HG03565 (cell line): ENCODE measurements around the gene ZNF148.
"Not testable (repeated sequence)": the region's sequence is repeated elsewhere in the genome, so short reads cannot be mapped to it uniquely, and the experiment has no call there.

ENCODE experiments used
- ATAC-seq: cut with Tn5 transposase; IDR thresholded peaks from one replicate; pipeline ENCODE4 v1.9.1; 2021; ENCODE audit warnings: mild to moderate bottlenecking, moderate library complexity; ENCODE audit not compliant: unreplicated experiment

Gene ZNF148

GRCh38 chr3:125375950-125376679 lies 990 bp upstream of the ZNF148 start:
- no peak for ATAC-seq

GRCh38 chr3:125374501-125374995 lies 577 bp downstream of the ZNF148 start:
- ATAC-seq = peak; percentile 25

- ATAC-seq = no peak
Observed at GRCh38 chr3:125367403-125368230, 7.5 kb downstream of the ZNF148 start.

DNA sequence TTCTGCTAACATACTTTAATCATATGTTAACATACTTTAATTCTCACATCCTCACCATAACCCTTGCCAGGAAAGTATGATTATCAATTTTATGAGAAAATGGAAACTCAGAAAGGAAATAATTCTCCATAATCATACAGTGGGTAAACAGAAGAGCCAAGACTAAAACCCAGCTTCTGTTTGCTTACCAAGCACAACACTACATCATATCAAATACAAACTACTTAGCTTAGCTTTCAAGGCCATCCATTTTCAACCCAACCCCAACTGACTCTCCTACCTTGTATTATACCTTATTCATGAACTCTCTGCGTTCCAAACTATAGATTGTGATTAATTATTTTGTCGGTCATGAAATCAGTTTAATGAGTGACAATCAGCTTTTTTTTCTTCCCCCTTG lies 9.0 kb downstream of the ZNF148 start:
- ATAC-seq = no peak

GRCh38 chr3:125359700-125360099 lies 15.4 kb downstream of the ZNF148 start:
- no peak for ATAC-seq

- ATAC-seq = no peak
Observed at GRCh38 chr3:125358923-125359322, 16.2 kb downstream of the ZNF148 start.

DNA sequence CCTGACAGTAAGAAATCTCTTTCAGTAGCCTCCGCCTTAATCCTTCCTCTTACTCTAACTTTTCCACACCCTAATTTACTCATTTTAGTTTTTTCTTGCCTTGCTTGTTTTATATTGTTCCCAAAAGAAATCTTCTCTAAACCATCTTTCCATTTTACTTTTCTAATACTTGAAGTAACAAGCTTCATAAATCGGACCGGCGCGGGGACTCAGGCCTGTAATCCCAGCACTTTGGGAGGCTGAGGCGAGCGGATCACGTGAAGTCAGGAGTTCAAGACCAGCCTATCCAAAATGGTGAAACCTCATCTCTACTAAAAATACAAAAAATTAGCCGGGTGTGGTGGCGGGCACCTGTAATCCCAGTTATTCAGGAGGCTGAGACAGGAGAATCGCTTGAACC lies 17.3 kb downstream of the ZNF148 start:
- no peak for ATAC-seq

DNA sequence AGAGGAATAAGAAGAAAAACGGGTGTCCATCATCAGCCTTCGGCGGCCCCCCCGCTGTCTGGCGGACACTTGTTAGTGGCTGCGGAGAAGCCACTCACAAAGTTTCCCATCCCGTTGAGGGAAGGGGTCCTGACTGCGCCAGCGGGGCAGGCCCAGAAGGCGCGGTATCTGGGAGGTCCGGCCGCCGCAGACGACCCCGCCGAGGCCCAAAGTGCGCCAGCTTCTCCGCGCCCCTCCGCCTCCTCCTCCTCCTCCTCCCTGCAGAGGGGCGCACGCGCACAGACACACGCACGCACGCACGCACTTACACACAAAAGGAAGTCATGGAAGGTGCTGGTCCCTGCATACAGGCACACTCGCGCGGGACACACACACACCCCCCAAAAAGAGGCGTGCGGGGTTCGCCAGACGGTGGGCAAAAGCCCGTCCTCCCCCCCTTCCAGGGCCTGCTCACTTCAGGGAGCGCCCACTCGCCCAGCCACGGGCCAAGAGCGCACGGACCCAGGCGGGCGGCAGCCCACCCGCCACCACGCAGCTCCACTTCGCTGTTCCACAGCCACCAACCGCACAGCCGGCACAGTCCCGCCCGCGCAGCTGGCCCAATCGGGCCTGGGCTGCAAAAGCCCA lies 18.0 kb downstream of the ZNF148 start:
- no peak for ATAC-seq

DNA sequence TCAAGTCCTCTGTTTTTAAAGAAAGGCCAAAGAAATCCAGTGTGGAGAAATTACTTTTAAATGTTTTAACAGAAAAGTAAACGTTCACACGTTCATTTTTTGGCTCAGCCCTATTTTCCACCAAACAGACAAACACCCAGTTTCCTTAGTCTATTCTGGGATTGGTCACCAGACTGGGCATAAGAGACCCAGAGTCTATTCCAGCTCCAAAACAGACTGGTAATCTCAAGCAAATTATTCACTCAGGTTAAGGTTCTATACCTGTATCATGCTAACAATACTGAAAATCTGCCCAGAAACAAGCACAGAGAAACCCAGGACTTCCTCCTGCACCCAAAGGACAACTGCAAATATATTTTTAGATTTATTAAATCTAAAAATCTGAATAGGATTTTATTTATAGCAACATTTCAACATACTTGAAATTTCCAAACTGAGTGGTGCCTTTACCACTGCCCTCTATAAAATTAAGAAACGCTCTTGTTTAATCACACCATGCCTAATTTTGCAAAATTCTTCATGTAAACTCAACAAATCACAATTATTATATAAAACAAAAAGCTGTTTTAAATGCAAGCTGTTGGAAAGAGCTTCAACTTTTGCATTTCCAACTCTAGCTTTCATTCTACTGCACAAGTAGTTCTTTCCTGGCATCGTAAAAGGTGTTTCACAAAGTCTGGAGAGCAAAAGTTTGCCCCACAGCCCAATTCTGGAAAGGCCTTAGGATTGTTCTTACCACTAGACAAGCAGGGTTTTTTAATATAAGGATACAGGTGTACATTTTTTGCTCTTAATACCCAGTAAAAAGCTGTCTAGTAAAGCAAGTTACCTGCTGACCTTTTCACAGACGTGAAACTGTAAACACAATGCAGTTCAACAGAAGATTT lies 18.7 kb downstream of the ZNF148 start:
- ATAC-seq = no peak

GRCh38 chr3:125353659-125354058 lies 21.5 kb downstream of the ZNF148 start:
- ATAC-seq = no peak

- no peak for ATAC-seq
Observed at GRCh38 chr3:125353128-125353527, 22.0 kb downstream of the ZNF148 start.

GRCh38 chr3:125351814-125352456 lies 23.2 kb downstream of the ZNF148 start:
- no peak for ATAC-seq

- ATAC-seq = no peak
Observed at GRCh38 chr3:125351152-125351551, 24.0 kb downstream of the ZNF148 start.

DNA sequence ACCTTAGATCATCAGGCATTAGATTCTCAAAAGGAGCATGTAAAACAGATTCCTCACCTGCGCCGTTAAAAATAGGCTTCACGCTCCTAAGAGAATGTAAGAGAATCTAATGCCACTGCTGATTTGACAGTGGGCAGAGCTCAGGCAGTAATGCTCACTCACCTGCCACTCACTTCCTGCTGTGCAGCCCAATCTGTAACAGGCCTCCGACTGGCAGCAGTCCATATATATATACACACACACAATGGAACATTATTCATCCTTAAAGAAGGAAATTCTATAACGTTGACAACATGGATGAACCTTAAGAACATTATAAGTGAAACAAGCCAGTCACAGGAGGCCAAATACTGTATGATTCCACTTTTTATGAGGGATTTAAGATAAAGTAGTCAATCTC lies 24.5 kb downstream of the ZNF148 start:
- no peak for ATAC-seq

GRCh38 chr3:125349556-125350165 lies 25.5 kb downstream of the ZNF148 start:
- no peak for ATAC-seq

DNA sequence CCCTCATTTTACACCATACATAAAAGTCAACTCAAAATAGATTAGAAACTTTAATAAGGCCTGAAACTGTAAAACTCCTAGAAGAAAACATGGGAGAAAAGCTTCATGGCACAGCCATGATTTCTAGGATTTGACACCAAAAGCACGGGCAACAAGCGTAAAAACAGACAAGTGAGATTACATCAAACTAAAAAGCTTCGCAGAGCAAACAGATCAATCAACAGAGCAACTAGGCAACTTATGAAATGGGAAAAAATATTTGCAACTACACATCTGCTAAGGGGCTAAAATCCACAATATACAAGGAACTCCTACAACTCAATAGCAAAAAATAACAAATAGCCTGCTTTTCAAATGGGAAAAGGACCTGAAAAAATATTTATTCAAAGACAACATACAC lies 26.1 kb downstream of the ZNF148 start:
- no peak for ATAC-seq

- ATAC-seq = not testable (repeated sequence)
Observed at GRCh38 chr3:125343367-125343766, 31.8 kb downstream of the ZNF148 start.

- ATAC-seq = no peak
Observed at GRCh38 chr3:125340121-125340520, 35.0 kb downstream of the ZNF148 start.

DNA sequence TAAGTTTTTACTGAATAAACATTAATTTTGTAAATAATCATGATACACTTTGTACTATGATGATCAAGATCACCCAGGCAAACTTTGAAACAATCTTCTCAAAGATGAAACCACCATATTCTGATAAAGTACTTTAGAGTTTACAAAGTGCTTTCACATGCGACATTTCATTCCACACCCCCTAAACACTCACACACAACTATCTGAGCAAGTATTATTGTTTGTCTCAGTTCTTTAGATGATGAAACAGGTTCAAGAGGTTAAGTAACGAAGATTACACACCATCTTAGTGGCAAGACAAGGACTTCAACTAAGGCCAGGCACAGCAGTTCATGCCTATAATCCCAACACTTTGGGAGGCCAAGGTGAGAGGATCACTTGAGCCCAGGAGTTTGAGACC lies 37.6 kb downstream of the ZNF148 start:
- ATAC-seq = no peak
